Stomach (tissue), 9 donors: ENCODE results near the gene DOCK1. TPM values are rescaled to one million over a fixed set of nuclear protein-coding genes. Genes with fewer than 3 reads are reported as not detected.

Source experiments
- DNase-seq, 2 donors: peaks; one replicate each; pipeline versions ENCODE4 v3.0.0 to v3.0.0-alpha.2; 2013 to 2019
- H3K27ac ChIP-seq, 5 donors: fragments of 200-600 bp in 4 of 5; sonication (generic) in 4 of 5; one replicate each; pipeline ENCODE4 v1.5.1; 2013 to 2019; ENCODE audit warnings: mild to moderate bottlenecking in 1 of 5, moderate library complexity in 1 of 5
- H3K27me3 ChIP-seq, 3 donors: fragments of 200-600 bp; sonication (generic); one replicate each; pipeline ENCODE4 v1.5.1; 2017 to 2019; ENCODE audit warnings: mixed run types in 1 of 3
- H3K36me3 ChIP-seq, 4 donors: fragments of 200-600 bp; sonication (generic); 1 replicate in 3 of 4; 2 replicates in 1 of 4; pipeline ENCODE4 v1.5.1; 2016 to 2019
- H3K4me1 ChIP-seq, 4 donors: fragments of 200-600 bp; sonication (generic); one replicate each; pipeline ENCODE4 v1.5.1; 2016 to 2019
- H3K4me3 ChIP-seq, 4 donors: fragments of 200-600 bp; sonication (generic) in 3 of 4; one replicate each; pipeline ENCODE4 v1.5.1; 2016 to 2019; ENCODE audit warnings: mild to moderate bottlenecking in 1 of 4
- H3K9me3 ChIP-seq, 4 donors: fragments of 200-600 bp; sonication (generic); one replicate each; pipeline ENCODE4 v1.5.1; 2016 to 2019
- CTCF ChIP-seq, 7 experiments: fragments of 450-650 bp in 4 of 7; fragments of 200-600 bp in 3 of 7; sonication (generic) in 3 of 7; IDR thresholded peaks; one replicate each; pipeline ENCODE4 v1.5.1; 2016 to 2019; ENCODE audit warnings: antibody characterized with exemption in 7 of 7, control low read depth in 2 of 7, mild to moderate bottlenecking in 1 of 7
- EP300 ChIP-seq: sonication (generic); formaldehyde crosslinking; IDR thresholded peaks from one replicate; pipeline ENCODE4 v1.6.1; 2017; ENCODE audit warnings: antibody characterized with exemption
- POLR2A ChIP-seq, 4 donors: fragments of 450-650 bp; IDR thresholded peaks; one replicate each; pipeline ENCODE4 v1.6.1; 2016; ENCODE audit warnings: antibody characterized with exemption in 4 of 4, control low read depth in 2 of 4, mild to moderate bottlenecking in 1 of 4, moderate library complexity in 1 of 4
- POLR2AphosphoS5 ChIP-seq, 3 donors: sonication (generic); formaldehyde crosslinking; IDR thresholded peaks; one replicate each; pipeline ENCODE4 v1.6.1; 2016; ENCODE audit warnings: antibody characterized with exemption in 3 of 3
- WGBS, 5 donors: extraction: QIAGEN DNeasy Blood & Tissue Kit in 3 of 5; methylation state at CpG; one replicate each; pipeline versions ENCODE4 v1.1.5 to v1.1.7; 2013 to 2018; 5-methylcytosine and 5-hydroxymethylcytosine counted together
- intact Hi-C: fragments of 100-400 bp; cut with DNase I; formaldehyde crosslinking; loops from one replicate; pipeline ENCODE4 v1.15.1; 2023; ENCODE audit warnings: low total_unique reads
- polyA plus RNA-seq, 3 donors: library from polyadenylated mRNA; stranded (reverse); fragments of 200-250 nt; gene quantifications; one replicate each; pipeline ENCODE4 v1.2.3, GENCODE V29; 2013
- total RNA-seq, 5 donors: library from RNA; depleted of rRNA; stranded (reverse); fragments of >200 nt; gene quantifications; one replicate each; pipeline versions ENCODE4 v1.1.0 to v1.2.3, GENCODE V29; 2014 to 2016
- donor health status: healthy with polysubstance abuse.
- donor health status: Bipolar disorder and iron deficiency.
- donor health status: healthy.

DOCK1 gene
- total and polyA plus RNA-seq, 8 donors = 8.4 to 114 (median 35.0) TPM

- 91 to 95% (median 93%) methylated on average over 7 of the region's 7 CpGs for WGBS, 5 donors
- no peak for DNase-seq
- Histone ChIP-seq H3K4me3 (no peak overlapping the region), H3K9me3 (no peaks in the 10 kb centered on the region), H3K27me3 (no peaks in the 10 kb centered on the region), H3K4me1 (peaks cover 3 to 10% (median 6%) of the 10 kb centered on the region in 4 donors), H3K36me3 (peaks cover 4 to 40% (median 35%) of the 10 kb centered on the region in 4 donors), H3K27ac (no peak overlapping the region)
- intact Hi-C loops = no loop called here
- no peak for TF ChIP-seq EP300
- no peak for TF ChIP-seq POLR2A (IDR thresholded peaks at IDR 0.05)
- no peak for TF ChIP-seq CTCF (IDR thresholded peaks at IDR 0.05)
- TF ChIP-seq POLR2AphosphoS5 (IDR thresholded peaks at IDR 0.05) = no peak
Observed at GRCh38 chr10:127046975-127047877, 142.0 kb downstream of the DOCK1 start.

GRCh38 chr10:127047878-127048238, 142.6 kb downstream of the DOCK1 start:
- Histone ChIP-seq H3K4me1 (peaks cover 3 to 10% (median 6%) of the 10 kb centered on the region in 4 donors), H3K27ac (no peak overlapping the region), H3K27me3 (no peaks in the 10 kb centered on the region), H3K36me3 (peaks cover 4 to 38% (median 34%) of the 10 kb centered on the region in 4 donors), H3K4me3 (no peak overlapping the region), H3K9me3 (no peaks in the 10 kb centered on the region)
- WGBS, 5 donors = 92 to 97% (median 92%) methylated on average over 6 of the region's 6 CpGs
- TF ChIP-seq POLR2AphosphoS5 (IDR thresholded peaks at IDR 0.05) (no peak), POLR2A (IDR thresholded peaks at IDR 0.05) (no peak), EP300 (no peak), CTCF (IDR thresholded peaks at IDR 0.05) (no peak)
- intact Hi-C loops = no loop called here
- DNase-seq = no peak

- TF ChIP-seq EP300 (no peak), POLR2A (IDR thresholded peaks at IDR 0.05) (no peak), CTCF (IDR thresholded peaks at IDR 0.05) (no peak), POLR2AphosphoS5 (IDR thresholded peaks at IDR 0.05) (no peak)
- WGBS, 5 donors = 76 to 81% (median 77%) methylated on average over 6 of the region's 6 CpGs
- Histone ChIP-seq H3K4me3 (no peak overlapping the region), H3K27me3 (no peaks in the 10 kb centered on the region), H3K4me1 (peaks cover 3 to 8% (median 5%) of the 10 kb centered on the region in 4 donors), H3K27ac (no peak overlapping the region), H3K36me3 (peaks cover under 1 to 38% (median 34%) of the 10 kb centered on the region in 4 donors), H3K9me3 (no peaks in the 10 kb centered on the region)
- DNase-seq = no peak
- intact Hi-C loops = no loop called here
Observed at GRCh38 chr10:127048630-127049029, 143.4 kb downstream of the DOCK1 start.

- TF ChIP-seq EP300 = no peak
- TF ChIP-seq POLR2A (IDR thresholded peaks at IDR 0.05) = no peak
- no peak for TF ChIP-seq CTCF (IDR thresholded peaks at IDR 0.05)
- no peak for TF ChIP-seq POLR2AphosphoS5 (IDR thresholded peaks at IDR 0.05)
- Histone ChIP-seq H3K4me3 (no peak overlapping the region), H3K27ac (no peak overlapping the region), H3K36me3 (peaks cover 0 to 46% (median 45%) of the 10 kb centered on the region in 4 donors), H3K4me1 (no peaks in the 10 kb centered on the region), H3K27me3 (no peaks in the 10 kb centered on the region), H3K9me3 (no peaks in the 10 kb centered on the region)
- intact Hi-C loops = no loop called here
- 74 to 79% (median 75%) methylated on average over 9 of the region's 9 CpGs for WGBS, 5 donors
- no peak for DNase-seq
Observed at GRCh38 chr10:127052001-127052400, 146.8 kb downstream of the DOCK1 start.
